ENCODE data around the gene PEF1.

PEF1 gene

DNA sequence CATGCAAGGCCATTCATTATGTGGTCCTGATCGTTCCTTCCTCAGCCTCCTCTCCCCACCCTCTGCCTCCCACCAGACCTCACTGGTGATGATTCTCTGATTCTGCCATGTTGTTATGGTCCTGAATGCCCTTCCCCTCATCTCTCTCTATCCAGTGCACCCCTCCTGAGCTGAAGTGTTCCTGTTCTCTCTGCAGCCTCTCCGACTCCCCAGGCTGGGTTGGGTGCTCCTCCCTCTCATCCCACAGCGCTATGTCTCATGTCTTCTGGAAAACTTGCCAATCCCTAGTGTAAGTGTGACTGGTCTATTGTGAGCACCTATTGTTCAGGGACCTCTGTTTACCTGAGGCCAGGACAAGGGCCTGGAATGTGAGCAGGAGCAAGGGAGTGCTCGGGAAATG is 11.1 kb upstream of the PEF1 start:
- Histone ChIP-seq H3K36me3 (replicated peaks; ENCODE audit: insufficient read depth, low read length) (no peaks in the 10 kb centered on the region), H3K9ac (ENCODE audit: low read length) (no peak overlapping the region), H3K4me1 (ENCODE audit: low read length) (no peaks in the 10 kb centered on the region), H3K27ac (ENCODE audit: low read length) (no peak overlapping the region), H3K4me3 (ENCODE audit: low read length) (no peak overlapping the region), H3K9me3 (replicated peaks; ENCODE audit: insufficient read depth, low read length) (no peaks in the 10 kb centered on the region), H3K9me2 (replicated peaks; ENCODE audit: insufficient read depth, low read length) (no peaks in the 10 kb centered on the region), H3F3A (ENCODE audit: insufficient read depth, low read length) (no peaks in the 10 kb centered on the region), H3K27me3 (replicated peaks; ENCODE audit: insufficient read depth, low read length) (peaks cover 67% of the 10 kb centered on the region), H3K4me2 (ENCODE audit: low read depth, low read length) (no peak overlapping the region), H4K20me1 (ENCODE audit: insufficient read depth, low read length) (no peaks in the 10 kb centered on the region), H3K79me2 (ENCODE audit: low read length) (no peaks in the 10 kb centered on the region), H2AFZ (ENCODE audit: low read length) (no peak overlapping the region)
- TF ChIP-seq EZH2phosphoT487 (IDR thresholded peaks at IDR 0.05; ENCODE audit: low read length) = no peak
- TF ChIP-seq CTCF (IDR thresholded peaks at IDR 0.05; ENCODE audit: low read length) = no peak
- TF ChIP-seq EZH2 (optimal IDR thresholded peaks at IDR 0.05; ENCODE audit: low read depth, low read length) = no peak
- no peak for DNase-seq

GRCh38 chr1:31655104-31655503 is 10.4 kb upstream of the PEF1 start:
- Histone ChIP-seq H3F3A (ENCODE audit: insufficient read depth, low read length) (no peaks in the 10 kb centered on the region), H2AFZ (ENCODE audit: low read length) (no peak overlapping the region), H3K79me2 (ENCODE audit: low read length) (no peaks in the 10 kb centered on the region), H3K4me2 (ENCODE audit: low read depth, low read length) (no peak overlapping the region), H3K4me3 (ENCODE audit: low read length) (no peak overlapping the region), H3K9me2 (replicated peaks; ENCODE audit: insufficient read depth, low read length) (no peaks in the 10 kb centered on the region), H3K4me1 (ENCODE audit: low read length) (no peaks in the 10 kb centered on the region), H3K27ac (ENCODE audit: low read length) (no peak overlapping the region), H3K36me3 (replicated peaks; ENCODE audit: insufficient read depth, low read length) (no peaks in the 10 kb centered on the region), H3K9me3 (replicated peaks; ENCODE audit: insufficient read depth, low read length) (no peaks in the 10 kb centered on the region), H3K9ac (ENCODE audit: low read length) (no peak overlapping the region), H3K27me3 (replicated peaks; ENCODE audit: insufficient read depth, low read length) (peaks cover 61% of the 10 kb centered on the region), H4K20me1 (ENCODE audit: insufficient read depth, low read length) (no peaks in the 10 kb centered on the region)
- DNase-seq = no peak
- TF ChIP-seq CTCF (IDR thresholded peaks at IDR 0.05; ENCODE audit: low read length) (no peak), EZH2phosphoT487 (IDR thresholded peaks at IDR 0.05; ENCODE audit: low read length) (no peak), EZH2 (optimal IDR thresholded peaks at IDR 0.05; ENCODE audit: low read depth, low read length) (no peak)

GRCh38 chr1:31654474-31654776 is 9.7 kb upstream of the PEF1 start:
- H3K4me2 ChIP-seq (ENCODE audit: low read depth, low read length) = no peak overlapping the region
- no peak overlapping the region for H3K27ac ChIP-seq (ENCODE audit: low read length)
- H3K9ac ChIP-seq (ENCODE audit: low read length) = no peak overlapping the region
- H3K9me2 ChIP-seq (replicated peaks; ENCODE audit: insufficient read depth, low read length) = no peaks in the 10 kb centered on the region
- H3K4me1 ChIP-seq (ENCODE audit: low read length) = no peaks in the 10 kb centered on the region
- no peaks in the 10 kb centered on the region for H3K9me3 ChIP-seq (replicated peaks; ENCODE audit: insufficient read depth, low read length)
- H2AFZ ChIP-seq (ENCODE audit: low read length) = no peak overlapping the region
- H3F3A ChIP-seq (ENCODE audit: insufficient read depth, low read length) = no peaks in the 10 kb centered on the region
- H4K20me1 ChIP-seq (ENCODE audit: insufficient read depth, low read length) = no peaks in the 10 kb centered on the region
- no peaks in the 10 kb centered on the region for H3K79me2 ChIP-seq (ENCODE audit: low read length)
- H3K36me3 ChIP-seq (replicated peaks; ENCODE audit: insufficient read depth, low read length) = no peaks in the 10 kb centered on the region
- peaks cover 54% of the 10 kb centered on the region for H3K27me3 ChIP-seq (replicated peaks; ENCODE audit: insufficient read depth, low read length)
- no peak overlapping the region for H3K4me3 ChIP-seq (ENCODE audit: low read length)
- no peak for DNase-seq
- no peak for TF ChIP-seq EZH2 (optimal IDR thresholded peaks at IDR 0.05; ENCODE audit: low read depth, low read length)

DNA sequence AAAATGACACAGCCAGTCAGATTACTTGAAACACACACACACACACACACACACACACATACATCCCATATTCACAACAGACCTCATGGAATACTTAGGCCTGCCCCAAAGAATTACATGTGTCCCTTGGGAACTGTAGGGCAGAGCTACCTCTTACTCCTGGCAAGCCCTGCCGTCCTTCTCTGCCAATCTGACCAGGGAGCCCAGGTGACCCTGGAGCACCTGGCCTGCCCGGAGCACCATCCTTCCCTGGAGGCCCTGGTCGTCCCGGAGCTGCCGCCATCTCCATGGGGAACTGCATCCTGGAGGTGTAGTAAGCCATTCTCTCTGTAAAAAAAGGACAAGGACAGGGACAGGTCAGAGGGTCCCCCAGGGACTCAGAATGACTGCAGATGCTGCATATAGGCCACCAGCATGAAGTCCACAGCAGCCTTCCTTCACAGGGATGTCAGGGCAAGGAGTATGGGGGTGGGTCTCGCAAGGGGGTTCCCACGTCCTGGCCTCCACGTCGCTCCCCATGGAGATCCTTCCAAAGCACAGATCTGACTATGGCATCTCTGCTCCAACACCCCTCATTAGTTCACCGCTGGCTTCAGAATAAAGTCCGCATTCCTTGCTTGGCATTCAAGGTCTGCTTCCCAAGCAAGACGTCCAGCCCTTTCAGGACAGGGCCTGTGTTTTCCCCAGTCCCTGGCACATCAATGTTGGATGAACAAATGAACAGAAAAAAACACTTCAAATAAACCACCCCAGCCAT is 9.2 kb upstream of the PEF1 start:
- Histone ChIP-seq H3K9me3 (replicated peaks; ENCODE audit: insufficient read depth, low read length) (no peaks in the 10 kb centered on the region), H3K79me2 (ENCODE audit: low read length) (no peaks in the 10 kb centered on the region), H3K36me3 (replicated peaks; ENCODE audit: insufficient read depth, low read length) (no peaks in the 10 kb centered on the region), H3K4me3 (ENCODE audit: low read length) (no peak overlapping the region), H3K4me1 (ENCODE audit: low read length) (no peaks in the 10 kb centered on the region), H3K27ac (ENCODE audit: low read length) (no peak overlapping the region), H3K9me2 (replicated peaks; ENCODE audit: insufficient read depth, low read length) (no peaks in the 10 kb centered on the region), H4K20me1 (ENCODE audit: insufficient read depth, low read length) (no peaks in the 10 kb centered on the region), H2AFZ (ENCODE audit: low read length) (no peak overlapping the region), H3K9ac (ENCODE audit: low read length) (no peak overlapping the region), H3K27me3 (replicated peaks; ENCODE audit: insufficient read depth, low read length) (peaks cover 50% of the 10 kb centered on the region), H3K4me2 (ENCODE audit: low read depth, low read length) (no peak overlapping the region), H3F3A (ENCODE audit: insufficient read depth, low read length) (no peaks in the 10 kb centered on the region)
- TF ChIP-seq EZH2 (optimal IDR thresholded peaks at IDR 0.05; ENCODE audit: low read depth, low read length) = no peak
- no peak for DNase-seq
